ENCODE measurements around the gene ARHGAP32.

The ARHGAP32 gene

DNA sequence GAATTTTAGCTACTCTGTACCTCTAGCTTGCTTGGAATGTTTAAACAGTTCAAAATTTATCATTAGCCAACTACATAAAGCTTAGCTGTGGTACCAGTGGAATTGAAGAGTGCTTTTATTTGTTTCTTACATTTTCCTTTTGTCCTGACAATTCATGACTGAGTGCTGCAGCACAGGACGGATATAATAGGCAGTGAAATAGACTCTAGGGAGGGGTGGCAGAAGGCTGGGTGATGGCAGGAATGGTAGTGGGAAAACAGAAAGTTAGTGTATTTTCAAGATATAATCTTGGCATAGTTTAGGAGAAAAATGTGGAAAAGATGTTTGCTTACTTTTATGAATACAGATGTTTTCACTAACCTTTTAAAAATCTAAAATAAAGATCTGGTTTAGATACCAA is 31.1 kb upstream of the ARHGAP32 start:
- Histone ChIP-seq H3K4me3 (ENCODE audit: low read depth, low read length) (no peak overlapping the region), H3K27ac (ENCODE audit: low read depth, low read length) (no peak overlapping the region), H3K4me1 (ENCODE audit: control insufficient read depth, insufficient read depth, low read length) (peaks cover 34% of the 10 kb centered on the region), H3K9ac (ENCODE audit: low read length) (no peak overlapping the region), H3K9me3 (ENCODE audit: control insufficient read depth, insufficient read depth, low read depth, low read length) (peaks cover 15% of the 10 kb centered on the region), H3K36me3 (ENCODE audit: control insufficient read depth, insufficient read depth, low read length) (no peaks in the 10 kb centered on the region), H3K27me3 (ENCODE audit: control insufficient read depth, insufficient read depth, low read length) (no peaks in the 10 kb centered on the region)

GRCh38 chr11:129222158-129222557 is 30.0 kb upstream of the ARHGAP32 start:
- no peak overlapping the region for H3K9ac ChIP-seq (ENCODE audit: low read length)
- peaks cover 41% of the 10 kb centered on the region for H3K4me1 ChIP-seq (ENCODE audit: control insufficient read depth, insufficient read depth, low read length)
- no peak overlapping the region for H3K4me3 ChIP-seq (ENCODE audit: low read depth, low read length)
- H3K27ac ChIP-seq (ENCODE audit: low read depth, low read length), result no peak overlapping the region
- H3K9me3 ChIP-seq (ENCODE audit: control insufficient read depth, insufficient read depth, low read depth, low read length), result peaks cover 11% of the 10 kb centered on the region
- no peaks in the 10 kb centered on the region for H3K36me3 ChIP-seq (ENCODE audit: control insufficient read depth, insufficient read depth, low read length)
- no peaks in the 10 kb centered on the region for H3K27me3 ChIP-seq (ENCODE audit: control insufficient read depth, insufficient read depth, low read length)

DNA sequence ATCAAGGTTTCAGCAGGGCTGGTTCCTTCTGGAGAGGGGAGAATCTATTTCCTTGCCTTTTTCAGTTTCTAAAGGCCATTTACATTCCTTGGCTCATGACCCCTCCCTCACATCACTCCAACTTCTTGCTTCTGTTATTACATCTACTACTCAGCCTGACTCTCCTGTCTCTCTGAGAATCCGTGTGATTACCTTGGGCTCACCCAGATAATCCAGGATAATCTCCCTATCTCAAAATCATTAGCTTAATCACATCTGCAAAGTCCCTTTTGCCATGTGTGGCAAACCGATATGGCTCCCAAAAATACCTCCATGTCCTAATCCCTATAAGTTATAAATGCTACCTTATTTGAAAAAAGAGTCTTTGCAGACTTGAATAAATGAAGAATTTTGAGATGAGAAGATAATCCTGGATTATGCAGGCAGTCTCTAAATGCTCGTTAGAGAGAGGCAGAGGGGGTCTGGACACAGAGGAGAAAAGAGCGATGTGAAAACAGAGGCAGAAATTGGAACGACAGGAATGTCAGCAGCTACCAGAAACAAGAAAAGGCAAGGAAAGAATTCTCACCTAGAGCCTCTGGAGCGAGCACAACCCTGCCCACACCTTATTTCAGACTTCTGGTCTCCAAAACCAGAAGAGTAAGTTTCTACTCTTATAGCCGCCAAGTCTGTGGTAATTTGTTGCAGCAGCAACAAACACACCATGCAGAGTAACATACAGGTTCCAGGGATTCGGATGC is 23.6 kb upstream of the ARHGAP32 start:
- H3K9ac ChIP-seq (ENCODE audit: low read length), result peak overlapping the region; percentile 5
- peak overlapping the region; percentile 48; the same call in 1 of the 2 replicates for H3K27ac ChIP-seq (ENCODE audit: low read depth, low read length)
- no peaks in the 10 kb centered on the region for H3K27me3 ChIP-seq (ENCODE audit: control insufficient read depth, insufficient read depth, low read length)
- H3K4me1 ChIP-seq (ENCODE audit: control insufficient read depth, insufficient read depth, low read length), result peaks cover 62% of the 10 kb centered on the region
- no peaks in the 10 kb centered on the region for H3K9me3 ChIP-seq (ENCODE audit: control insufficient read depth, insufficient read depth, low read depth, low read length)
- H3K36me3 ChIP-seq (ENCODE audit: control insufficient read depth, insufficient read depth, low read length), result no peaks in the 10 kb centered on the region
- H3K4me3 ChIP-seq (ENCODE audit: low read depth, low read length), result no peak overlapping the region

GRCh38 chr11:129214710-129215295 is 22.7 kb upstream of the ARHGAP32 start:
- peaks cover 62% of the 10 kb centered on the region for H3K4me1 ChIP-seq (ENCODE audit: control insufficient read depth, insufficient read depth, low read length)
- H3K9ac ChIP-seq (ENCODE audit: low read length), result no peak overlapping the region
- H3K27ac ChIP-seq (ENCODE audit: low read depth, low read length), result 0 out of 2 replicates have a peak overlapping the region, but pooled peaks have one; percentile 37

GRCh38 chr11:129213261-129213660 is 21.1 kb upstream of the ARHGAP32 start:
- no peak overlapping the region for H3K4me3 ChIP-seq (ENCODE audit: low read depth, low read length)
- no peak overlapping the region for H3K27ac ChIP-seq (ENCODE audit: low read depth, low read length)
- no peaks in the 10 kb centered on the region for H3K9me3 ChIP-seq (ENCODE audit: control insufficient read depth, insufficient read depth, low read depth, low read length)
- no peaks in the 10 kb centered on the region for H3K27me3 ChIP-seq (ENCODE audit: control insufficient read depth, insufficient read depth, low read length)
- H3K36me3 ChIP-seq (ENCODE audit: control insufficient read depth, insufficient read depth, low read length), result no peaks in the 10 kb centered on the region
- peaks cover 61% of the 10 kb centered on the region for H3K4me1 ChIP-seq (ENCODE audit: control insufficient read depth, insufficient read depth, low read length)
- H3K9ac ChIP-seq (ENCODE audit: low read length), result no peak overlapping the region

More at GRCh38 chr11:129214710-129215295, 22.7 kb upstream of the ARHGAP32 start:
- H3K4me3 ChIP-seq (ENCODE audit: low read depth, low read length), result no peak overlapping the region
- H3K9me3 ChIP-seq (ENCODE audit: control insufficient read depth, insufficient read depth, low read depth, low read length), result no peaks in the 10 kb centered on the region
- H3K27me3 ChIP-seq (ENCODE audit: control insufficient read depth, insufficient read depth, low read length), result no peaks in the 10 kb centered on the region
- H3K36me3 ChIP-seq (ENCODE audit: control insufficient read depth, insufficient read depth, low read length), result no peaks in the 10 kb centered on the region

DNA sequence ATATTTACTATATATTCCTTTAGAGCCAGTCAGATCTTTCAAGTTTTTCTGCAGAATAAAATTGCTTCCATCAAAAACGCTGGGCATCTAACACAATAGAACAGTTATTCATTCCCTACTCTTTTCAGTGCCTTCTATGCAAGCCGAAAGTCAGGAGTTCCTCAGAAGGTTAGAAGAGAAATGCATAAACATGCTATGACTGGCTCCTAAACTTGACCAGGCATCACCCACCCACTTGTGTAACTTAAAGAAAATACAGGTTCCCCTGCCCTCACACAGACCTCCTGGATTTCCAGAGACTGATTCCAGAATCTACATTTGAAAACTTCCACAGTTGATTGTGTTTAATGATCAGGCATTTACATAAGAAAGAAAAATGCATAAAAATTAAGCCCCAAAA is 19.3 kb upstream of the ARHGAP32 start:
- no peak overlapping the region for H3K27ac ChIP-seq (ENCODE audit: low read depth, low read length)

GRCh38 chr11:129210831-129211181 is 18.7 kb upstream of the ARHGAP32 start:
- H3K4me1 ChIP-seq (ENCODE audit: control insufficient read depth, insufficient read depth, low read length), result peaks cover 54% of the 10 kb centered on the region

More for the DNA sequence above, 19.3 kb upstream of the ARHGAP32 start:
- H3K4me1 ChIP-seq (ENCODE audit: control insufficient read depth, insufficient read depth, low read length), result peaks cover 56% of the 10 kb centered on the region
- H3K36me3 ChIP-seq (ENCODE audit: control insufficient read depth, insufficient read depth, low read length), result no peaks in the 10 kb centered on the region
- H3K27me3 ChIP-seq (ENCODE audit: control insufficient read depth, insufficient read depth, low read length), result no peaks in the 10 kb centered on the region
- H3K9ac ChIP-seq (ENCODE audit: low read length), result no peak overlapping the region
- no peak overlapping the region for H3K4me3 ChIP-seq (ENCODE audit: low read depth, low read length)
- H3K9me3 ChIP-seq (ENCODE audit: control insufficient read depth, insufficient read depth, low read depth, low read length), result no peaks in the 10 kb centered on the region

DNA sequence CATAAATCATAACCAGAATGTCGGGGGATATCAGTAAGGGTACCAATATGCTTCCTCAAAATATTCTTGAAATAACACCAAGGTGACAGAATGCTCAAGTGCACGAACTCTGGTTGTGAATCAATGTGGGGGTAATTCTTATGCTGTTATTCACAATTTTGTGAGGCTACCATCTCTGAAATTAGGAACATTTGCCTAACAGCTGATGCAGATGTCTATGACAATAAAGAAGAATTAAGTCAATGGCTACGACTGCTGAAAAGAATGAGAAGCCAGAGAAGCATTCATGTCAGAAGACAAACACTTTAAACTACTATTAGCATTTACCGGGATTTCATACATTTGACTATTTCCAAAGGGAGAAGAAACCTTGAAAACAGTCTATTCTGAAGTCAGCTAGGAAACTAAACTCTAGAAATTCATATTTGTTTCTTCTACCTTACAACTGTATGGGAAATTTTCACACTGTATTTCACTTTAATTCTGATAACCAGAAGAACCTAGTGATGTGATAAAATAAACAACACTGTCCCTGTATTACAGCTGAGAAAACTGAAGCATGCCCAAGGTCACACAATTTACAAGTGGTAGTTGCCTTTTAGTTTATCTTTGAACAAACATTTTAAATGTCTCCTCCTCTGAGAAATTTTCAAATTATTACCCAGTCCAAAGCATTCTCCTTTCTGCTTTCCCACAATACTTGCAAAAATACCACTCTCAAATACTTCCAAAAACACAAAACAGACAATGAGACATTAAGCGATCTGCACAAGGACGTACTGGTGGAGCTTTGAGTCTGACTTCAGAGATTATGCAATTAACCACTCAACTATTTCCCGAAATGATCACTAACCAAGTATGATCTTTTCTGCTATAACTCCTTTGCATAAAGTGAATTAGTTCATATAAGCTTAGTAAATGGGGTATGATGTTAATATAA is 18.0 kb upstream of the ARHGAP32 start:
- no peaks in the 10 kb centered on the region for H3K27me3 ChIP-seq (ENCODE audit: control insufficient read depth, insufficient read depth, low read length)
- no peak overlapping the region for H3K9ac ChIP-seq (ENCODE audit: low read length)
- H3K4me3 ChIP-seq (ENCODE audit: low read depth, low read length), result peak overlapping the region; percentile 13; the same call in 1 of the 2 replicates
- peak overlapping the region; percentile 25; the same call in 1 of the 2 replicates for H3K27ac ChIP-seq (ENCODE audit: low read depth, low read length)
- no peaks in the 10 kb centered on the region for H3K36me3 ChIP-seq (ENCODE audit: control insufficient read depth, insufficient read depth, low read length)
- H3K4me1 ChIP-seq (ENCODE audit: control insufficient read depth, insufficient read depth, low read length), result peaks cover 47% of the 10 kb centered on the region
- no peaks in the 10 kb centered on the region for H3K9me3 ChIP-seq (ENCODE audit: control insufficient read depth, insufficient read depth, low read depth, low read length)

More at GRCh38 chr11:129210831-129211181, 18.7 kb upstream of the ARHGAP32 start:
- Histone ChIP-seq H3K27me3 (ENCODE audit: control insufficient read depth, insufficient read depth, low read length) (no peaks in the 10 kb centered on the region), H3K4me3 (ENCODE audit: low read depth, low read length) (no peak overlapping the region), H3K9me3 (ENCODE audit: control insufficient read depth, insufficient read depth, low read depth, low read length) (no peaks in the 10 kb centered on the region), H3K36me3 (ENCODE audit: control insufficient read depth, insufficient read depth, low read length) (no peaks in the 10 kb centered on the region), H3K9ac (ENCODE audit: low read length) (no peak overlapping the region), H3K27ac (ENCODE audit: low read depth, low read length) (no peak overlapping the region)

GRCh38 chr11:129208863-129209262 is 16.7 kb upstream of the ARHGAP32 start:
- H3K27me3 ChIP-seq (ENCODE audit: control insufficient read depth, insufficient read depth, low read length), result no peaks in the 10 kb centered on the region
- H3K4me3 ChIP-seq (ENCODE audit: low read depth, low read length), result peak overlapping the region; percentile 9; the same call in 1 of the 2 replicates
- no peak overlapping the region for H3K9ac ChIP-seq (ENCODE audit: low read length)
- peak overlapping the region; percentile 59; the same call in 1 of the 2 replicates for H3K27ac ChIP-seq (ENCODE audit: low read depth, low read length)
- peaks cover 35% of the 10 kb centered on the region for H3K4me1 ChIP-seq (ENCODE audit: control insufficient read depth, insufficient read depth, low read length)
- H3K9me3 ChIP-seq (ENCODE audit: control insufficient read depth, insufficient read depth, low read depth, low read length), result no peaks in the 10 kb centered on the region
- H3K36me3 ChIP-seq (ENCODE audit: control insufficient read depth, insufficient read depth, low read length), result no peaks in the 10 kb centered on the region

- Histone ChIP-seq H3K9me3 (ENCODE audit: control insufficient read depth, insufficient read depth, low read depth, low read length) (peaks cover 12% of the 10 kb centered on the region), H3K4me1 (ENCODE audit: control insufficient read depth, insufficient read depth, low read length) (peaks cover 14% of the 10 kb centered on the region), H3K4me3 (ENCODE audit: low read depth, low read length) (no peak overlapping the region), H3K27ac (ENCODE audit: low read depth, low read length) (no peak overlapping the region), H3K36me3 (ENCODE audit: control insufficient read depth, insufficient read depth, low read length) (no peaks in the 10 kb centered on the region), H3K9ac (ENCODE audit: low read length) (no peak overlapping the region), H3K27me3 (ENCODE audit: control insufficient read depth, insufficient read depth, low read length) (no peaks in the 10 kb centered on the region)
Observed at GRCh38 chr11:129204150-129204838, 12.2 kb upstream of the ARHGAP32 start.
